OCI-LY7 (cell line): Measurements from ENCODE around the gene ACTR6.

Experiments used
- EZH2phosphoT487 ChIP-seq: fragments of 200-600 bp; sonication (generic); IDR thresholded peaks from 2 replicates; pipeline ENCODE4 v1.6.1; 2018; ENCODE audit warnings: low read depth, borderline replicate concordance, mild to moderate bottlenecking, mixed run types, antibody characterized with exemption, low read length, moderate library complexity, mixed read lengths
- TF ChIP-seq, protein P1 (sequence below): fragments of 200-600 bp; sonication (generic); conservative IDR thresholded peaks from 2 replicates; pipeline ENCODE4 v1.5.1; 2014; ENCODE audit warnings: mild to moderate bottlenecking, antibody characterized with exemption, low read length, moderate library complexity, mixed read lengths

GRCh38 chr12:100168562-100168961 lies 32.1 kb upstream of the ACTR6 start:
- TF ChIP-seq EZH2phosphoT487 = no peak
- TF ChIP-seq, protein P1, sequence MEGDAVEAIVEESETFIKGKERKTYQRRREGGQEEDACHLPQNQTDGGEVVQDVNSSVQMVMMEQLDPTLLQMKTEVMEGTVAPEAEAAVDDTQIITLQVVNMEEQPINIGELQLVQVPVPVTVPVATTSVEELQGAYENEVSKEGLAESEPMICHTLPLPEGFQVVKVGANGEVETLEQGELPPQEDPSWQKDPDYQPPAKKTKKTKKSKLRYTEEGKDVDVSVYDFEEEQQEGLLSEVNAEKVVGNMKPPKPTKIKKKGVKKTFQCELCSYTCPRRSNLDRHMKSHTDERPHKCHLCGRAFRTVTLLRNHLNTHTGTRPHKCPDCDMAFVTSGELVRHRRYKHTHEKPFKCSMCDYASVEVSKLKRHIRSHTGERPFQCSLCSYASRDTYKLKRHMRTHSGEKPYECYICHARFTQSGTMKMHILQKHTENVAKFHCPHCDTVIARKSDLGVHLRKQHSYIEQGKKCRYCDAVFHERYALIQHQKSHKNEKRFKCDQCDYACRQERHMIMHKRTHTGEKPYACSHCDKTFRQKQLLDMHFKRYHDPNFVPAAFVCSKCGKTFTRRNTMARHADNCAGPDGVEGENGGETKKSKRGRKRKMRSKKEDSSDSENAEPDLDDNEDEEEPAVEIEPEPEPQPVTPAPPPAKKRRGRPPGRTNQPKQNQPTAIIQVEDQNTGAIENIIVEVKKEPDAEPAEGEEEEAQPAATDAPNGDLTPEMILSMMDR = no peak
